ENCODE measurements around the gene CPO.

- no peak for TF ChIP-seq CTCF (IDR thresholded peaks at IDR 0.05)
- no peak for TF ChIP-seq POLR2AphosphoS5 (IDR thresholded peaks at IDR 0.05; ENCODE audit: insufficient read depth in 1 of 2, low read depth in 1 of 2)
- TF ChIP-seq POLR2A (IDR thresholded peaks at IDR 0.05) = no peak
Observed at GRCh38 chr2:206939340-206939739, at the start of gene CPO.

Data from vagina (tissue), 2 donors.